Amniotic stem cell (primary cell): ENCODE results near the gene CYTIP.
A peak's percentile ranks its signal among the peaks of the same experiment; 100 is the strongest.

Experiments
- DNase-seq: peaks from one replicate; lab custom pipeline; 2025; lab: John Stamatoyannopoulos, UW

Gene CYTIP

GRCh38 chr2:157443795-157444640 is at the start of gene CYTIP:
Gene CYTIP (minus strand): TSS chr2:157444089. CDS start chr2:157444020, 69 bp downstream.
- no peak for DNase-seq

- peak; percentile 30 for DNase-seq
These were observed 48.4 kb upstream of the CYTIP start for GRCh38 chr2:157492189-157492773.

- DNase-seq = no peak
These were observed 46.1 kb upstream of the CYTIP start for GRCh38 chr2:157489983-157490382.

- no peak for DNase-seq
These were observed 45.0 kb upstream of the CYTIP start for GRCh38 chr2:157488877-157489276.

GRCh38 chr2:157487747-157488146 is 43.9 kb upstream of the CYTIP start:
- DNase-seq = no peak

- DNase-seq = no peak
These were observed 43.4 kb upstream of the CYTIP start for GRCh38 chr2:157487271-157487610.

- no peak for DNase-seq
These were observed 42.8 kb upstream of the CYTIP start for GRCh38 chr2:157486596-157487270.

- DNase-seq = no peak
These were observed 36.5 kb upstream of the CYTIP start for GRCh38 chr2:157480182-157480961.

GRCh38 chr2:157479081-157480027 is 35.5 kb upstream of the CYTIP start:
- no peak for DNase-seq

GRCh38 chr2:157477919-157478318 is 34.0 kb upstream of the CYTIP start:
- no peak for DNase-seq

GRCh38 chr2:157476953-157477709 is 33.2 kb upstream of the CYTIP start:
- no peak for DNase-seq

GRCh38 chr2:157475722-157476390 is 32.0 kb upstream of the CYTIP start:
- DNase-seq = no peak

- no peak for DNase-seq
These were observed 29.7 kb upstream of the CYTIP start for GRCh38 chr2:157473581-157473980.

- DNase-seq = no peak
These were observed 27.2 kb upstream of the CYTIP start for GRCh38 chr2:157471078-157471477.

- no peak for DNase-seq
These were observed 26.4 kb upstream of the CYTIP start for GRCh38 chr2:157470321-157470720.

- DNase-seq = no peak
These were observed 25.8 kb upstream of the CYTIP start for GRCh38 chr2:157469726-157470125.

- peak; percentile 73 for DNase-seq
These were observed 25.2 kb upstream of the CYTIP start for GRCh38 chr2:157468931-157469708.

GRCh38 chr2:157466764-157467163 is 22.9 kb upstream of the CYTIP start:
- no peak for DNase-seq

- no peak for DNase-seq
These were observed 21.7 kb upstream of the CYTIP start for GRCh38 chr2:157465554-157465953.
